Measurements from ENCODE around the gene ASB1. TPM values are rescaled to one million over a fixed set of nuclear protein-coding genes. Genes with fewer than 3 reads are reported as not detected.

ASB1 gene
- total and polyA plus RNA-seq, 10 of the 15 experiments (the other 5 are each of a cell fraction or from before 2014, with no cell fraction given) = 5.2 to 31.2 (median 25.8) TPM

DNA sequence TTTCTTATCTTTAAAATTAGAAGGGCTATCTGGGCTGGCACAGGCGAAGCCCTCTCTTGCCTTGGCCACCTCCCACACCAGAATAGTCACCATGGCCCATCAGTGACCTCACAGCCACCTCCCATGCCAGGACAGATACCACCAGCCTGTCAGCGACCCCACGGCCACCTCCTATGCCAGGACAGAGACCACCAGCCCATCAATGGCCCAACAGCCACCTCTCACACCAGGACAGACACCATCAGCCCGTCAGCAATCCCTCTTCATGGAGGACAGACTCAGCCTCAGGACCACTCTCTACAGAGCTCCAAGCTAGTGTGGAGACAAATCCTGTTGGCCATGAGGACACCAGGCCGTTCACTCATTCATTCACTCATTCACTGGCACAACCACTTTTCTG lies 74.6 kb downstream of the ASB1 start:
- WGBS (ENCODE audit: insufficient coverage, insufficient replicate concordance, low lambda C conversion rate, missing lambda C conversion rate) = 12% methylated on average over 5 of the region's 5 CpGs
- RAD21 ChIA-PET (ENCODE audit: unreplicated experiment) = no interaction called here
- Histone ChIP-seq H3K27me3 (replicated peaks in 1 of 2; ENCODE audit: control insufficient read depth in 2 of 2, insufficient read depth in 2 of 2, low read length in 1 of 2) (no peaks in the 10 kb centered on the region; a peak in 1 of 4 replicates), H3K27ac (ENCODE audit: control insufficient read depth, insufficient read depth) (no peak overlapping the region), H2AFZ (ENCODE audit: control insufficient read depth, low read depth, low read length) (no peak overlapping the region), H3K4me1 (ENCODE audit: control insufficient read depth, insufficient read depth, low read length) (no peaks in the 10 kb centered on the region), H3K4me2 (ENCODE audit: control insufficient read depth, insufficient read depth) (no peak overlapping the region), H4K20me1 (ENCODE audit: control insufficient read depth, insufficient read depth) (no peaks in the 10 kb centered on the region), H3K36me3 (ENCODE audit: control insufficient read depth in 2 of 2, insufficient read depth in 2 of 2, low read length in 1 of 2) (no peaks in the 10 kb centered on the region), H3K9ac (ENCODE audit: control insufficient read depth, insufficient read depth, low read length) (no peak overlapping the region), H3K9me3 (replicated peaks; ENCODE audit: control insufficient read depth, insufficient read depth, low read length) (no peaks in the 10 kb centered on the region), H3K79me2 (ENCODE audit: control insufficient read depth, insufficient read depth, low read length) (no peaks in the 10 kb centered on the region), H3K4me3 (no peak overlapping the region)
- SMC1A ChIA-PET (ENCODE audit: uncharacterized antibody, unreplicated experiment) = no interaction called here
- no peak for DNase-seq (ENCODE audit: low read depth, low spot score)
- in situ Hi-C loops (cut with MboI) = no loop called here
- FAIRE-seq = no peak
- POLR2A ChIA-PET = no interaction called here
- CTCF ChIA-PET = interaction anchor here (1.2 kb wide), 1 partner anchor 22 kb away, joined by 3 read pairs; no protein-coding TSS in a partner anchor
- no peak for ATAC-seq
- no peak for TF ChIP-seq RFX5 (IDR thresholded peaks at IDR 0.05; ENCODE audit: low read depth, low read length)
- TF ChIP-seq POU2F2 (IDR thresholded peaks at IDR 0.05; ENCODE audit: borderline replicate concordance, low read depth, low read length) = no peak
- TF ChIP-seq, protein P1, sequence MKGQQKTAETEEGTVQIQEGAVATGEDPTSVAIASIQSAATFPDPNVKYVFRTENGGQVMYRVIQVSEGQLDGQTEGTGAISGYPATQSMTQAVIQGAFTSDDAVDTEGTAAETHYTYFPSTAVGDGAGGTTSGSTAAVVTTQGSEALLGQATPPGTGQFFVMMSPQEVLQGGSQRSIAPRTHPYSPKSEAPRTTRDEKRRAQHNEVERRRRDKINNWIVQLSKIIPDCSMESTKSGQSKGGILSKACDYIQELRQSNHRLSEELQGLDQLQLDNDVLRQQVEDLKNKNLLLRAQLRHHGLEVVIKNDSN (IDR thresholded peaks at IDR 0.05; ENCODE audit: borderline replicate concordance, extremely low read length, insufficient read depth, low read depth, low read length) = no peak
- TF ChIP-seq ZSCAN29 (IDR thresholded peaks at IDR 0.05) = no peak
- TF ChIP-seq, protein P2, sequence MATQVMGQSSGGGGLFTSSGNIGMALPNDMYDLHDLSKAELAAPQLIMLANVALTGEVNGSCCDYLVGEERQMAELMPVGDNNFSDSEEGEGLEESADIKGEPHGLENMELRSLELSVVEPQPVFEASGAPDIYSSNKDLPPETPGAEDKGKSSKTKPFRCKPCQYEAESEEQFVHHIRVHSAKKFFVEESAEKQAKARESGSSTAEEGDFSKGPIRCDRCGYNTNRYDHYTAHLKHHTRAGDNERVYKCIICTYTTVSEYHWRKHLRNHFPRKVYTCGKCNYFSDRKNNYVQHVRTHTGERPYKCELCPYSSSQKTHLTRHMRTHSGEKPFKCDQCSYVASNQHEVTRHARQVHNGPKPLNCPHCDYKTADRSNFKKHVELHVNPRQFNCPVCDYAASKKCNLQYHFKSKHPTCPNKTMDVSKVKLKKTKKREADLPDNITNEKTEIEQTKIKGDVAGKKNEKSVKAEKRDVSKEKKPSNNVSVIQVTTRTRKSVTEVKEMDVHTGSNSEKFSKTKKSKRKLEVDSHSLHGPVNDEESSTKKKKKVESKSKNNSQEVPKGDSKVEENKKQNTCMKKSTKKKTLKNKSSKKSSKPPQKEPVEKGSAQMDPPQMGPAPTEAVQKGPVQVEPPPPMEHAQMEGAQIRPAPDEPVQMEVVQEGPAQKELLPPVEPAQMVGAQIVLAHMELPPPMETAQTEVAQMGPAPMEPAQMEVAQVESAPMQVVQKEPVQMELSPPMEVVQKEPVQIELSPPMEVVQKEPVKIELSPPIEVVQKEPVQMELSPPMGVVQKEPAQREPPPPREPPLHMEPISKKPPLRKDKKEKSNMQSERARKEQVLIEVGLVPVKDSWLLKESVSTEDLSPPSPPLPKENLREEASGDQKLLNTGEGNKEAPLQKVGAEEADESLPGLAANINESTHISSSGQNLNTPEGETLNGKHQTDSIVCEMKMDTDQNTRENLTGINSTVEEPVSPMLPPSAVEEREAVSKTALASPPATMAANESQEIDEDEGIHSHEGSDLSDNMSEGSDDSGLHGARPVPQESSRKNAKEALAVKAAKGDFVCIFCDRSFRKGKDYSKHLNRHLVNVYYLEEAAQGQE (IDR thresholded peaks at IDR 0.05; ENCODE audit: low read depth, low read length) = no peak
- TF ChIP-seq, protein P3, sequence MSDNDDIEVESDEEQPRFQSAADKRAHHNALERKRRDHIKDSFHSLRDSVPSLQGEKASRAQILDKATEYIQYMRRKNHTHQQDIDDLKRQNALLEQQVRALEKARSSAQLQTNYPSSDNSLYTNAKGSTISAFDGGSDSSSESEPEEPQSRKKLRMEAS (IDR thresholded peaks at IDR 0.05; ENCODE audit: low read depth, low read length) = no peak
- TF ChIP-seq NR2F1 (conservative IDR thresholded peaks at IDR 0.05) = no peak
- intact Hi-C loops (cut with micrococcal nuclease; ENCODE audit: unreplicated experiment) = no loop called here
- no TSS peak for BruUV-seq (replicated peaks)

Small RNA genes within 50 kb of the gene (small RNA-seq; reads per million reads assigned to genes)
- gene RNU6-234P = not detected

Other genes starting within 250 kb of the ASB1 start
- gene ILKAP, start 223.2 kb upstream of the ASB1 start, total RNA-seq (2014; rRNA removed) = 30.2 and 30.8 TPM in 2 replicates
- gene ILKAP, start 223.2 kb upstream of the ASB1 start, total RNA-seq (2014; rRNA removed; fragmentation: Illumina TruSeq; extraction: Trizol) = 22.9 and 24.0 TPM in 2 replicates
- gene ILKAP, start 223.2 kb upstream of the ASB1 start, total RNA-seq (2021) = 42.2 and 44.5 TPM in 2 replicates
- 39.2 and 46.5 TPM in 2 replicates for gene ILKAP, start 223.2 kb upstream of the ASB1 start, polyA plus RNA-seq (2011; rRNA removed)
- gene ILKAP, start 223.2 kb upstream of the ASB1 start, polyA plus RNA-seq (2014; fragmentation: Illumina TruSeq; extraction: Trizol) = 23.7 and 30.2 TPM in 2 replicates
- gene ILKAP, start 223.2 kb upstream of the ASB1 start, polyA plus RNA-seq (2014; fragmentation: Nextera tagmentation; extraction: Ambion mirVana) = 10 to 100 TPM in 1 of 2 experiments, 1 to 10 TPM in 1; 4.2 to 11.2 TPM
- 55.8 and 65.3 TPM in 2 replicates for gene ILKAP, start 223.2 kb upstream of the ASB1 start, polyA plus RNA-seq (2014; rRNA removed)
- gene ILKAP, start 223.2 kb upstream of the ASB1 start, polyA plus RNA-seq (2016; fragmentation: Nextera tagmentation; extraction: Ambion mirVana) = 10 to 100 TPM; 63.8 to 64.8 TPM
- 1.4 and 1.5 TPM in 2 replicates for gene HES6, start 186.9 kb upstream of the ASB1 start, total RNA-seq (2014; rRNA removed)
- gene HES6, start 186.9 kb upstream of the ASB1 start, total RNA-seq (2014; rRNA removed; fragmentation: Illumina TruSeq; extraction: Trizol) = 0.23 and 0.67 TPM in 2 replicates
- 1.7 and 1.8 TPM in 2 replicates for gene HES6, start 186.9 kb upstream of the ASB1 start, total RNA-seq (2021)
- 0.33 and 0.61 TPM in 2 replicates for gene HES6, start 186.9 kb upstream of the ASB1 start, polyA plus RNA-seq (2011; rRNA removed)
- 0.21 TPM in 1 of 2 replicates, not detected in the other for gene HES6, start 186.9 kb upstream of the ASB1 start, polyA plus RNA-seq (2014; fragmentation: Illumina TruSeq; extraction: Trizol)
- gene HES6, start 186.9 kb upstream of the ASB1 start, polyA plus RNA-seq (2014; fragmentation: Nextera tagmentation; extraction: Ambion mirVana) = under 1 TPM; 0.11 to 0.15 TPM
- gene HES6, start 186.9 kb upstream of the ASB1 start, polyA plus RNA-seq (2014; rRNA removed) = 1.2 and 2.5 TPM in 2 replicates
- gene HES6, start 186.9 kb upstream of the ASB1 start, polyA plus RNA-seq (2016; fragmentation: Nextera tagmentation; extraction: Ambion mirVana) = 1 to 10 TPM in 1 of 2 experiments, under 1 TPM in 1; 1.00 to 1.1 TPM
- gene PER2, start 138.3 kb upstream of the ASB1 start, total RNA-seq (2014; rRNA removed) = 6.4 and 8.7 TPM in 2 replicates
- 4.1 and 4.5 TPM in 2 replicates for gene PER2, start 138.3 kb upstream of the ASB1 start, total RNA-seq (2014; rRNA removed; fragmentation: Illumina TruSeq; extraction: Trizol)
- 11.1 and 15.1 TPM in 2 replicates for gene PER2, start 138.3 kb upstream of the ASB1 start, total RNA-seq (2021)
- 2.9 and 4.7 TPM in 2 replicates for gene PER2, start 138.3 kb upstream of the ASB1 start, polyA plus RNA-seq (2011; rRNA removed)
- gene PER2, start 138.3 kb upstream of the ASB1 start, polyA plus RNA-seq (2014; fragmentation: Illumina TruSeq; extraction: Trizol) = 3.8 and 4.9 TPM in 2 replicates
- gene PER2, start 138.3 kb upstream of the ASB1 start, polyA plus RNA-seq (2014; fragmentation: Nextera tagmentation; extraction: Ambion mirVana) = 1 to 10 TPM; 1.5 to 2.6 TPM
- 4.2 and 5.7 TPM in 2 replicates for gene PER2, start 138.3 kb upstream of the ASB1 start, polyA plus RNA-seq (2014; rRNA removed)
- gene PER2, start 138.3 kb upstream of the ASB1 start, polyA plus RNA-seq (2016; fragmentation: Nextera tagmentation; extraction: Ambion mirVana) = 1 to 10 TPM; 4.4 to 5.5 TPM
- gene TRAF3IP1, start 106.4 kb upstream of the ASB1 start, total RNA-seq (2014; rRNA removed) = 3.3 and 3.7 TPM in 2 replicates
- 3.8 and 4.5 TPM in 2 replicates for gene TRAF3IP1, start 106.4 kb upstream of the ASB1 start, total RNA-seq (2014; rRNA removed; fragmentation: Illumina TruSeq; extraction: Trizol)
- 7.5 and 10.9 TPM in 2 replicates for gene TRAF3IP1, start 106.4 kb upstream of the ASB1 start, total RNA-seq (2021)
- gene TRAF3IP1, start 106.4 kb upstream of the ASB1 start, polyA plus RNA-seq (2011; rRNA removed) = 2.3 and 3.2 TPM in 2 replicates
- 6.8 and 12.5 TPM in 2 replicates for gene TRAF3IP1, start 106.4 kb upstream of the ASB1 start, polyA plus RNA-seq (2014; fragmentation: Illumina TruSeq; extraction: Trizol)
- gene TRAF3IP1, start 106.4 kb upstream of the ASB1 start, polyA plus RNA-seq (2014; fragmentation: Nextera tagmentation; extraction: Ambion mirVana) = 1 to 10 TPM; 1.6 to 2.1 TPM
- 3.8 and 4.2 TPM in 2 replicates for gene TRAF3IP1, start 106.4 kb upstream of the ASB1 start, polyA plus RNA-seq (2014; rRNA removed)
- 1 to 10 TPM; 2.0 to 7.4 TPM for gene TRAF3IP1, start 106.4 kb upstream of the ASB1 start, polyA plus RNA-seq (2016; fragmentation: Nextera tagmentation; extraction: Ambion mirVana)

Measured in GM12878 (cell line).